Large intestine (tissue), 3 donors: ENCODE results near the gene ARL3. TPM values are rescaled to one million over a fixed set of nuclear protein-coding genes. Genes with fewer than 3 reads are reported as not detected.
A peak's percentile ranks its signal among the peaks of the same experiment; 100 is the strongest.

Experiments
- DNase-seq, 2 donors: peaks; one replicate each; pipeline versions ENCODE4 v3.0.0 to v3.0.0-alpha.2; 2013
- H3K27ac ChIP-seq: one replicate; pipeline ENCODE4 v1.5.1; 2013; ENCODE audit warnings: low read length
- H3K27me3 ChIP-seq: 2 replicates; pipeline ENCODE4 v1.6.1; 2013; ENCODE audit warnings: low read length; ENCODE audit not compliant: control insufficient read depth, insufficient read depth
- H3K36me3 ChIP-seq: 2 replicates; pipeline ENCODE4 v1.6.1; 2013; ENCODE audit warnings: low read length; ENCODE audit not compliant: control insufficient read depth, insufficient read depth
- H3K4me1 ChIP-seq: one replicate; pipeline ENCODE4 v1.6.1; 2013; ENCODE audit warnings: low read length; ENCODE audit not compliant: control insufficient read depth, insufficient read depth
- H3K4me3 ChIP-seq: one replicate; pipeline ENCODE4 v1.5.1; 2013; ENCODE audit warnings: low read length
- H3K9me3 ChIP-seq: one replicate; pipeline ENCODE4 v1.6.1; 2013; ENCODE audit warnings: mild to moderate bottlenecking, low read depth, low read length, moderate library complexity; ENCODE audit not compliant: control insufficient read depth
- WGBS: methylation state at CpG from one replicate; pipeline ENCODE4 v1.1.5; 2013; ENCODE audit warnings: low lambda C conversion rate; ENCODE audit not compliant: insufficient coverage; 5-methylcytosine and 5-hydroxymethylcytosine counted together
- polyA plus RNA-seq: library from polyadenylated mRNA; unstranded; fragments of 120-200 nt; gene quantifications from one replicate; pipeline ENCODE4 v1.2.1, GENCODE V29; 2013

Gene ARL3
- polyA plus RNA-seq, 1 donor = 9.0 TPM

- no peak for DNase-seq
- H3K4me3 ChIP-seq = no peak overlapping the region
- H3K36me3 ChIP-seq = peaks cover 45% of the 10 kb centered on the region
- no peaks in the 10 kb centered on the region for H3K9me3 ChIP-seq
- no CpG with 5 or more reads among the region's 12 CpGs for WGBS
- peak overlapping the region; percentile 41 for H3K27ac ChIP-seq
- no peaks in the 10 kb centered on the region for H3K27me3 ChIP-seq
- peaks cover 26% of the 10 kb centered on the region for H3K4me1 ChIP-seq
These were observed 86.9 kb downstream of the ARL3 start for GRCh38 chr10:102627291-102627735.

- no peak overlapping the region for H3K27ac ChIP-seq
- no CpG with 5 or more reads among the region's 10 CpGs for WGBS
- peaks cover 23% of the 10 kb centered on the region for H3K4me1 ChIP-seq
These were observed 88.0 kb downstream of the ARL3 start for GRCh38 chr10:102626026-102626685.

GRCh38 chr10:102624751-102625645, 89.2 kb downstream of the ARL3 start:
- no peak overlapping the region for H3K27ac ChIP-seq
- no peaks in the 10 kb centered on the region for H3K27me3 ChIP-seq
- H3K4me3 ChIP-seq = no peak overlapping the region
- peaks cover 30% of the 10 kb centered on the region for H3K4me1 ChIP-seq
- H3K36me3 ChIP-seq = peaks cover 31% of the 10 kb centered on the region
- WGBS = no CpG with 5 or more reads among the region's 12 CpGs
- H3K9me3 ChIP-seq = no peaks in the 10 kb centered on the region
- no peak for DNase-seq

More at GRCh38 chr10:102626026-102626685, 88.0 kb downstream of the ARL3 start:
- Histone ChIP-seq H3K9me3 (no peaks in the 10 kb centered on the region), H3K36me3 (peaks cover 43% of the 10 kb centered on the region), H3K27me3 (no peaks in the 10 kb centered on the region), H3K4me3 (no peak overlapping the region)
- no peak for DNase-seq

- Histone ChIP-seq H3K4me1 (peaks cover 35% of the 10 kb centered on the region), H3K27ac (no peak overlapping the region), H3K27me3 (no peaks in the 10 kb centered on the region), H3K4me3 (no peak overlapping the region), H3K36me3 (peaks cover 23% of the 10 kb centered on the region), H3K9me3 (no peaks in the 10 kb centered on the region)
- no CpG with 5 or more reads among the region's 3 CpGs for WGBS
- no peak for DNase-seq
These were observed 90.1 kb downstream of the ARL3 start for GRCh38 chr10:102624094-102624493.

Other genes starting within 250 kb of the ARL3 start
- 56.6 TPM for gene ACTR1A, start 211.7 kb downstream of the ARL3 start, polyA plus RNA-seq
- gene SUFU, start 210.4 kb downstream of the ARL3 start, polyA plus RNA-seq = 12.9 TPM
- 56.3 TPM for gene TRIM8, start 69.9 kb downstream of the ARL3 start, polyA plus RNA-seq
- gene SFXN2, start 239 bp upstream of the ARL3 start, polyA plus RNA-seq = 27.3 TPM
- gene WBP1L, start 29.6 kb upstream of the ARL3 start, polyA plus RNA-seq = 34.6 TPM
- 0.60 TPM for gene CYP17A1, start 123.0 kb upstream of the ARL3 start, polyA plus RNA-seq
- 54.6 TPM for gene BORCS7, start 139.9 kb upstream of the ARL3 start, polyA plus RNA-seq
- gene AS3MT, start 155.1 kb upstream of the ARL3 start, polyA plus RNA-seq = 15.5 TPM
- gene CNNM2, start 203.9 kb upstream of the ARL3 start, polyA plus RNA-seq = 12.5 TPM